ENCODE measurements around the gene MCC. TPM values are rescaled to one million over a fixed set of nuclear protein-coding genes. Genes with fewer than 3 reads are reported as not detected.

The MCC gene
- polyA plus RNA-seq, 1 donor (not counting 4 experiments of a cell fraction or from before 2014, with no cell fraction given) = 24.6 TPM

- H3K36me3 ChIP-seq (ENCODE audit: control insufficient read depth in 2 of 2, extremely low read depth in 1 of 2, insufficient read depth in 2 of 2, low read length in 2 of 2) = peaks cover 0 to 6% of the 10 kb centered on the region in 2 experiments
- H3K79me2 ChIP-seq (ENCODE audit: control insufficient read depth, insufficient read depth, low read length) = peaks cover 95% of the 10 kb centered on the region
- H3K4me2 ChIP-seq (ENCODE audit: control insufficient read depth, extremely low read depth, insufficient read depth, low read depth, low read length) = no peak overlapping the region
- dilution Hi-C loops (cut with MboI; ENCODE audit: extremely low pct_ligation_motif_present, low sequenced_read_pairs) = no loop called here
- no peak overlapping the region for H2AFZ ChIP-seq (ENCODE audit: control insufficient read depth, low read length)
- H3K27ac ChIP-seq (ENCODE audit: control insufficient read depth, insufficient read depth, low read length) = no peak overlapping the region
- H3K9me3 ChIP-seq (ENCODE audit: control insufficient read depth, low read depth, low read length) = no peaks in the 10 kb centered on the region
- H3K4me3 ChIP-seq (ENCODE audit: control insufficient read depth in 2 of 3, extremely low read depth in 1 of 3, insufficient read depth in 2 of 3, low read depth in 1 of 3, low read length in 3 of 3) = no peak overlapping the region
- H3K27me3 ChIP-seq (ENCODE audit: control insufficient read depth, extremely low read depth, insufficient read depth, low read length) = no peaks in the 10 kb centered on the region
- peaks cover 21% of the 10 kb centered on the region for H3K4me1 ChIP-seq (ENCODE audit: control insufficient read depth, extremely low read depth, insufficient read depth, low read length)
- no peak for DNase-seq (ENCODE audit: low read depth, low spot score)
- no peak overlapping the region for H3K9ac ChIP-seq (ENCODE audit: control insufficient read depth, extremely low read depth, insufficient read depth, low read length)
- H3K9me1 ChIP-seq (ENCODE audit: control insufficient read depth, extremely low read depth, insufficient read depth, low read length) = no peaks in the 10 kb centered on the region
- FAIRE-seq = no peak
- no peaks in the 10 kb centered on the region for H4K20me1 ChIP-seq (ENCODE audit: control insufficient read depth, extremely low read depth, insufficient read depth, low read length)
- TF ChIP-seq EZH2 (IDR thresholded peaks at IDR 0.05; ENCODE audit: low read length) = no peak
- TF ChIP-seq, protein P1, sequence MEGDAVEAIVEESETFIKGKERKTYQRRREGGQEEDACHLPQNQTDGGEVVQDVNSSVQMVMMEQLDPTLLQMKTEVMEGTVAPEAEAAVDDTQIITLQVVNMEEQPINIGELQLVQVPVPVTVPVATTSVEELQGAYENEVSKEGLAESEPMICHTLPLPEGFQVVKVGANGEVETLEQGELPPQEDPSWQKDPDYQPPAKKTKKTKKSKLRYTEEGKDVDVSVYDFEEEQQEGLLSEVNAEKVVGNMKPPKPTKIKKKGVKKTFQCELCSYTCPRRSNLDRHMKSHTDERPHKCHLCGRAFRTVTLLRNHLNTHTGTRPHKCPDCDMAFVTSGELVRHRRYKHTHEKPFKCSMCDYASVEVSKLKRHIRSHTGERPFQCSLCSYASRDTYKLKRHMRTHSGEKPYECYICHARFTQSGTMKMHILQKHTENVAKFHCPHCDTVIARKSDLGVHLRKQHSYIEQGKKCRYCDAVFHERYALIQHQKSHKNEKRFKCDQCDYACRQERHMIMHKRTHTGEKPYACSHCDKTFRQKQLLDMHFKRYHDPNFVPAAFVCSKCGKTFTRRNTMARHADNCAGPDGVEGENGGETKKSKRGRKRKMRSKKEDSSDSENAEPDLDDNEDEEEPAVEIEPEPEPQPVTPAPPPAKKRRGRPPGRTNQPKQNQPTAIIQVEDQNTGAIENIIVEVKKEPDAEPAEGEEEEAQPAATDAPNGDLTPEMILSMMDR (optimal IDR thresholded peaks at IDR 0.05 in 1 of 3, IDR thresholded peaks at IDR 0.05 in 1 of 3, conservative IDR thresholded peaks at IDR 0.05 in 1 of 3; ENCODE audit: extremely low read depth in 1 of 3, insufficient read depth in 2 of 3, low read length in 3 of 3) = no peak
Measured at GRCh38 chr5:112983363-112983762, 504.9 kb downstream of the MCC start.

GRCh38 chr5:112979723-112980122 is 508.5 kb downstream of the MCC start:
- Histone ChIP-seq H3K9me3 (ENCODE audit: control insufficient read depth, low read depth, low read length) (no peaks in the 10 kb centered on the region), H2AFZ (ENCODE audit: control insufficient read depth, low read length) (no peak overlapping the region), H3K36me3 (ENCODE audit: control insufficient read depth in 2 of 2, extremely low read depth in 1 of 2, insufficient read depth in 2 of 2, low read length in 2 of 2) (peaks cover 0 to 4% of the 10 kb centered on the region in 2 experiments), H3K27ac (ENCODE audit: control insufficient read depth, insufficient read depth, low read length) (peak overlapping the region; percentile 79), H3K4me2 (ENCODE audit: control insufficient read depth, extremely low read depth, insufficient read depth, low read depth, low read length) (peak overlapping the region; percentile 82), H3K9ac (ENCODE audit: control insufficient read depth, extremely low read depth, insufficient read depth, low read length) (peak overlapping the region; percentile 47), H4K20me1 (ENCODE audit: control insufficient read depth, extremely low read depth, insufficient read depth, low read length) (no peaks in the 10 kb centered on the region), H3K4me3 (ENCODE audit: control insufficient read depth in 2 of 3, extremely low read depth in 1 of 3, insufficient read depth in 2 of 3, low read depth in 1 of 3, low read length in 3 of 3) (peak overlapping the region; percentile 23 to 96 (median 94)), H3K27me3 (ENCODE audit: control insufficient read depth, extremely low read depth, insufficient read depth, low read length) (no peaks in the 10 kb centered on the region), H3K9me1 (ENCODE audit: control insufficient read depth, extremely low read depth, insufficient read depth, low read length) (no peaks in the 10 kb centered on the region), H3K79me2 (ENCODE audit: control insufficient read depth, insufficient read depth, low read length) (peaks cover 81% of the 10 kb centered on the region), H3K4me1 (ENCODE audit: control insufficient read depth, extremely low read depth, insufficient read depth, low read length) (peaks cover 27% of the 10 kb centered on the region)
- DNase-seq (ENCODE audit: low read depth, low spot score) = no peak
- no peak for FAIRE-seq
- TF ChIP-seq EZH2 (IDR thresholded peaks at IDR 0.05; ENCODE audit: low read length) = no peak
- TF ChIP-seq, protein P1 (optimal IDR thresholded peaks at IDR 0.05 in 1 of 3, IDR thresholded peaks at IDR 0.05 in 1 of 3, conservative IDR thresholded peaks at IDR 0.05 in 1 of 3; ENCODE audit: extremely low read depth in 1 of 3, insufficient read depth in 2 of 3, low read length in 3 of 3) = no peak
- dilution Hi-C loops (cut with MboI; ENCODE audit: extremely low pct_ligation_motif_present, low sequenced_read_pairs) = no loop called here
